GM12865 (cell line): Measurements from ENCODE around the gene DNAH7.
A peak's percentile ranks its signal among the peaks of the same experiment; 100 is the strongest.

Experiments used
- DNase-seq: peaks from one replicate; pipeline ENCODE4 v3.0.0; 2010; ENCODE audit warnings: low read depth
- H3K4me3 ChIP-seq: 2 replicates; pipeline ENCODE4 v1.5.1; 2011; ENCODE audit warnings: mild to moderate bottlenecking, low read depth, low read length, control low read depth
- TF ChIP-seq, protein P1 (sequence below): IDR thresholded peaks from 2 replicates; pipeline ENCODE4 v1.5.1; 2011; ENCODE audit warnings: low read length, control low read depth, low read depth, inconsistent platforms; ENCODE audit not compliant: insufficient read depth; ENCODE audit errors: missing control alignments

The DNAH7 gene

DNA sequence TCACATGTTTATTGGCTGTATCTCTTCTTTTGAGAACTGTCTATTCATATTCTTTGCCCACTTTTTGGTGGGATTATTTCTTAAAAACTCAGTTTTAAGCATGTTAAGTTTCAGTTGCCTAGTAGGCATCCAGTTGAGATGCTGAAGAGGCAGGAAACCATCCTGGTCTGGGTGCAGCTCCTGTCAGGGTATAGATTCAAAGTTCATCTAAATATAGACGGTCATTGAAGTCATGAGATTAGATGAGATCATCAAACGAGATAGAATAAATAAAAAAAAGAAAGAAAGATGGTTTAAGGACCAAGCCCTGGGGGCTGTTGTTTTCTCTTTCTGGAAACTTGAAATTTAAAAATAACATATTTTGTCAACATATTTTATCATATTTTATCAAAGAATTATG lies 9.2 kb upstream of the DNAH7 start:
- TF ChIP-seq, protein P1, sequence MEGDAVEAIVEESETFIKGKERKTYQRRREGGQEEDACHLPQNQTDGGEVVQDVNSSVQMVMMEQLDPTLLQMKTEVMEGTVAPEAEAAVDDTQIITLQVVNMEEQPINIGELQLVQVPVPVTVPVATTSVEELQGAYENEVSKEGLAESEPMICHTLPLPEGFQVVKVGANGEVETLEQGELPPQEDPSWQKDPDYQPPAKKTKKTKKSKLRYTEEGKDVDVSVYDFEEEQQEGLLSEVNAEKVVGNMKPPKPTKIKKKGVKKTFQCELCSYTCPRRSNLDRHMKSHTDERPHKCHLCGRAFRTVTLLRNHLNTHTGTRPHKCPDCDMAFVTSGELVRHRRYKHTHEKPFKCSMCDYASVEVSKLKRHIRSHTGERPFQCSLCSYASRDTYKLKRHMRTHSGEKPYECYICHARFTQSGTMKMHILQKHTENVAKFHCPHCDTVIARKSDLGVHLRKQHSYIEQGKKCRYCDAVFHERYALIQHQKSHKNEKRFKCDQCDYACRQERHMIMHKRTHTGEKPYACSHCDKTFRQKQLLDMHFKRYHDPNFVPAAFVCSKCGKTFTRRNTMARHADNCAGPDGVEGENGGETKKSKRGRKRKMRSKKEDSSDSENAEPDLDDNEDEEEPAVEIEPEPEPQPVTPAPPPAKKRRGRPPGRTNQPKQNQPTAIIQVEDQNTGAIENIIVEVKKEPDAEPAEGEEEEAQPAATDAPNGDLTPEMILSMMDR: no peak
- no peak for DNase-seq
- H3K4me3 ChIP-seq: no peak overlapping the region

DNA sequence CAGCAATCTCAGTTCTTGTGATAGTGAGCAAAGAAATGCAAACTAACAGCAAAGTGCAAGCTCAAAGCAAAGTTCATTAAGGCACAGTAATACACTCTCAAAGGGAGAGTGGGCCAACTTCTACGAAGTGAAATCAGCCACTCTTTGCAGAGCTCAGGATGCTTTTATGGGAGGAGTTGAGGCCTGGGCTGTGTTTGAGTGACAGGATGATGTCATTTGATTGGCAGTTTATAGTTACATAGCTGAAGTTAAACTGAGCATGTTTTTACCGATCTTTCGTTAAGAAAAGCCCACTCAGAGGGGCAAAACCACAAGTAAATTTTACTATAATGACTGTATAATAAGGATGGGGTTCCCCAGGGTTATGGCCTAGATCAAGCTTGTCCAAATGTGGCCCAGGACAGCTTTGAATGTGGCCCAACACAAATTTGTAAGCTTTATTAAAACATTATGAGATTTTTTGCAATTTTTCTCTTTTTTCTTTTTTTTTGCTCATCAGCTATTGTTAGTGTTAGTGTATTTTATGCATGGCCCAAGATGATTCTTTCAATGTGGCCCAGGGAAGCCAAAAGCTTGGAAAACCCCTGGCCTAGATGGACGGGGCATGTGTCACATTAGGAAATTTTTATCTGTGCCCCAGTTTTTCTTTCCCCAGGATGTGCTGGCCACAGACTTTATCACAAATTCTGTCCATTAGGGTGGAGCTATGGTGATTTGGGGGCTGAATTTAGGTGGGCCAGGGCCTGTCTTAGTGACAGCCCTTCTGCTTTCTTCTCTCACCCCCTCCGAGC lies 8.3 kb upstream of the DNAH7 start:
- TF ChIP-seq, protein P1: no peak
- no peak overlapping the region for H3K4me3 ChIP-seq
- DNase-seq: peak; percentile 29

DNA sequence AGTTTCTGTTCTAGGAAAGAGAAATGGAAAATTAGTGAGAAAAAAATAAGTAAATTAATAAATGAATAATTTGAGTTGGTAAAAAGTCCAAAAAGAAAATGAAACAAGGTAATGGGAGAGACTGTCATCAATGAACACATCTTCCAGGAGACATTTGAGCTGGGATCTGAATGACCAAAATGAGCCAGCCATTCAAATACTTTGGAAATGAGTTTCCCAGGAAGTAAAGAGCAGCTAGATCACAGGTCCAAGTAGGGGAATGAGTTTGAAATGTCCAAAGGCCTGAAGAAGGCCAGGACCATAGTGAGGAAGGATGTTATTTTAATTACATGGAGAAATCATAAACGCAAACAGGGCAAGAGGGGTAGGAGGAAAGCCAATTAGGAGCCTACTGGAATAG lies 6.6 kb upstream of the DNAH7 start:
- TF ChIP-seq, protein P1: no peak
- DNase-seq: no peak
- no peak overlapping the region for H3K4me3 ChIP-seq

DNA sequence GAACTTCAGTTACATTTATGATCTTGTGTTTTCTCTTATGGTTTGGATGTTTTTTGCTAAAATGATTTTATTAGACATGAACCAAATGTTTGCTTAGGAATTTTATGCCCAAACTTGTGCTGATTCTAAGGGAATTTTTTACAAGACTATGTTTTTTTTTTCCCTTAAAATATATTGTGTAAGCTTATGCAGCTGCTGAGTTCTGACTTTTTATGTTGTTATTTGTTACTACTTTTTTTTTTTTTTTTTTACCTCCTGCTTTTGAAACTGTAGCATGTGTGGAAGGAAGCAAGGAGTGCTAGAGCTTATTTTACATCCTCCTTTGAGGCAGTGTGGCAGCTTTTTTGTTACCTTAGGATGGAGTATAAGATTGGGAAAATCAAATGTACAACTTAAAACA lies 6.0 kb upstream of the DNAH7 start:
- H3K4me3 ChIP-seq: no peak overlapping the region
- TF ChIP-seq, protein P1: no peak
- no peak for DNase-seq

DNA sequence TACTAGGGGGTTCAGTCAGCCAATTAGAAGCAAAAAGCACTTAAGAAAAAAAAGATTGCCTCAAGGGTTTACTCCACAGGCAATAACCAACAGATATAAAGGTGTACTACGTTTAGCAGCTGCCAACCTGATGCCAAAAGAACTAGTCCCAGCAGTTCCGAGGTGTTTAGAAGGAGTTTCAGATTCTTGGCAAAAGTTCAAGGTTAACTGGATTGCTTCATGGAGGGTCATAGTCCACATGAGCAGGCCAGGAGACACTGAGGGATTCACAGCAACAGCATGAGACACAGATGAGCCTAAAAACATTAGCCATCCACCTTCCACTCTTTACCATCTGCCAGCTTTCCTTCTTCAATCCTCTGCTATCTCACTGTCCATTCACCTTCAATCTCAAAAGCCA lies 4.9 kb upstream of the DNAH7 start:
- TF ChIP-seq, protein P1: no peak
- DNase-seq: no peak
- H3K4me3 ChIP-seq: no peak overlapping the region

DNA sequence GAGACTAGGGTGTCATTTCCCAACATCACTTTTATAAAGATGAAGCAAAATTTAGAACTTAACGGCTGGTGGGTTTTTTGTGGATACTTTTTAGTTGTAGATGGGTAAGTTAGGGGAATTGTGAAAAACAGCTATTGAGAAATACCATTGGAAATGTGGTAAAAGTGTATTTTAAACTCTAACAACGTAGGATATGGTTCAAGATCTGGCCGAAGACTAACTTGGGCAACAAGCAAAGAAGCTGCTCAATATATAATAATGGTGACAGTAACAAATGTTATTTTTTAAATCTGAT lies 1.6 kb downstream of the DNAH7 start:
- no peak overlapping the region for H3K4me3 ChIP-seq
- TF ChIP-seq, protein P1: no peak
- no peak for DNase-seq

DNA sequence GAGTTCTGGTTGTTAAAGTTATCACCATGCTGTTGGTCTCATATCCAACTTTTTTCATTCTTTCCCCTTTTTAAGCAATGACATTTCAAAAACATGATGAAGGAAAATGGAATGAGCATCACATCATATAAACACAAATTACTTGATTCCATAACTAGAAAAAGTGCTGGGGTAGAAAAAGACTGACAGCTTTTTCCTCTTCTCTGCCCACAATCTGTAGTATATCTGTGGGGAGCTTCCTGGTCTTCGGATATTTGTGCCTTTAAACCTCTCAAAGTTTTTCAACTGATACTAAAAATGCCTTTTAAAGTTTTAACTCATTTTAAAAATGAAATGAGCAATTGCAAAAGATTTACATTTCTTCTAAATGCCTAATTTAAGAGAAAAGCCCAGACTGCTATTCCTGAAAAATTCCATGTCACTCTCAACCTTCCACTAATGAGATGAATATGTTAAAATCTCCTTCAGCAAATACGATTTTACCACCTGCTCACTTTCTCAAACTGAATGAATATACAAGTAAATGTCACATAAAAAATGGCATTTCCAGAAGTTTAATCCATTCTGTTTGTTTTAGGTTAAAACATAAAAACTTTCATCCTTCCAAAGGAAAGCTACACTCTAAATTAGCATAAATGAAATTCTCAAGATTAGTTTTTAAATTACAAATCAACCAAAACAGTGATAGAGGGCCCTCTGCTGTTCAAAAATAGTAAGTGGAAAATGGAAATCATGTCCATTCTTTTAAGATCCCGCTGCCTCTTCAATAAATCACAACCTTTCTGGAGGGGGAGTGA lies 2.1 kb downstream of the DNAH7 start:
- H3K4me3 ChIP-seq: no peak overlapping the region
- peak; percentile 43 for DNase-seq
- TF ChIP-seq, protein P1: peak; percentile 34
